Kidney (tissue), 14 donors: ENCODE data around the gene QSER1. TPM values are rescaled to one million over a fixed set of nuclear protein-coding genes. Genes with fewer than 3 reads are reported as not detected.

Source experiments
- DNase-seq, 5 donors: peaks; one replicate each; pipeline ENCODE4 v3.0.0-alpha.2; 2013 to 2020
- FAIRE-seq: peaks from 2 replicates; lab custom pipeline; 2012; peaks lifted over from hg19 to GRCh38; lab: Jason Lieb, UNC
- H3K27ac ChIP-seq, 2 donors: one replicate each; pipeline ENCODE4 v1.7.0; 2013; ENCODE audit warnings: low read depth in 2 of 2, low read length in 2 of 2, inconsistent platforms in 1 of 2
- H3K27me3 ChIP-seq: one replicate; pipeline ENCODE4 v1.7.1; 2013; ENCODE audit warnings: low read length, inconsistent platforms; ENCODE audit not compliant: control insufficient read depth, insufficient read depth
- H3K36me3 ChIP-seq, 3 donors: one replicate each; pipeline versions ENCODE4 v1.7.0 to v1.7.1; 2013; ENCODE audit warnings: low read length in 3 of 3, control low read depth in 1 of 3, inconsistent platforms in 1 of 3; ENCODE audit not compliant: insufficient read depth in 3 of 3, control insufficient read depth in 2 of 3
- H3K4me1 ChIP-seq, 3 donors: one replicate each; pipeline versions ENCODE4 v1.7.0 to v1.7.1; 2013; ENCODE audit warnings: low read length in 3 of 3, inconsistent platforms in 1 of 3, low read depth in 1 of 3; ENCODE audit not compliant: control insufficient read depth in 2 of 3, insufficient read depth in 2 of 3
- H3K4me3 ChIP-seq, 3 donors: one replicate each; pipeline versions ENCODE4 v1.7.0 to v1.8.1; 2013; ENCODE audit warnings: low read length in 3 of 3, control low read depth in 1 of 3, inconsistent platforms in 1 of 3
- H3K9ac ChIP-seq, 3 donors: one replicate each; pipeline versions ENCODE4 v1.7.0 to v1.7.1; 2013; ENCODE audit warnings: low read length in 3 of 3, control low read depth in 1 of 3, inconsistent platforms in 1 of 3
- H3K9me3 ChIP-seq, 3 donors: one replicate each; pipeline versions ENCODE4 v1.7.0 to v1.7.1; 2013; ENCODE audit warnings: low read length in 3 of 3, control low read depth in 1 of 3, inconsistent platforms in 1 of 3; ENCODE audit not compliant: control insufficient read depth in 2 of 3, insufficient read depth in 1 of 3
- CTCF ChIP-seq: IDR thresholded peaks from 3 replicates; pipeline ENCODE4 v1.5.1; 2012; ENCODE audit warnings: mild to moderate bottlenecking, moderate library complexity, borderline replicate concordance; ENCODE audit not compliant: insufficient read depth; ENCODE audit errors: extremely low read depth
- intact Hi-C: fragments of 100-400 bp; cut with DNase I; formaldehyde crosslinking; loops from one replicate; pipeline ENCODE4 v1.11.1; 2022
- polyA plus RNA-seq: library from polyadenylated mRNA; stranded (reverse); fragments of 350-450 nt; fragmentation: Illumina TruSeq; extraction: RNeasy Lipid Tissue Mini Kit (QIAGEN cat#74804); gene quantifications from one replicate; pipeline ENCODE4 v1.2.3, GENCODE V29; 2014; ENCODE audit warnings: low read depth, low replicate concordance; ENCODE audit not compliant: insufficient read depth
- total RNA-seq: library from RNA; stranded (reverse); fragmentation: NEBNext Ultra II Directional; extraction: Animal tissue kit (Norgen Biotek cat#: 25700); gene quantifications from one replicate; pipeline ENCODE4 v1.2.1, GENCODE V29; 2021
- donor health status: control.
- donor health status: control.
- donor health status: control.
- donor health status: control.
- donor health status: control.
- donor health status: DM: yes; HTN: yes; CAD: no.
- donor health status: Normal renal cell carcinoma (clear cell type).

The QSER1 gene
- total and polyA plus RNA-seq, 2 donors from 2014 or later = 2.8 to 27.4 TPM

GRCh38 chr11:32972781-32973180 is 80.2 kb downstream of the QSER1 start:
- no peak for TF ChIP-seq CTCF
- peaks cover 0 to 5% (median 0%) of the 10 kb centered on the region in 3 donors for H3K4me1 ChIP-seq
- H3K27me3 ChIP-seq = no peaks in the 10 kb centered on the region
- no peak overlapping the region for H3K4me3 ChIP-seq
- H3K27ac ChIP-seq = no peak overlapping the region
- FAIRE-seq = no peak
- peaks cover 4 to 8% (median 7%) of the 10 kb centered on the region in 3 donors for H3K36me3 ChIP-seq
- no peak for DNase-seq
- intact Hi-C loops = no loop called here
- no peaks in the 10 kb centered on the region for H3K9me3 ChIP-seq
- no peak overlapping the region for H3K9ac ChIP-seq

GRCh38 chr11:32982626-32983025 is 90.0 kb downstream of the QSER1 start:
- no peak overlapping the region for H3K9ac ChIP-seq
- H3K4me3 ChIP-seq = no peak overlapping the region
- no peak overlapping the region for H3K27ac ChIP-seq
- peaks cover 0 to 3% (median 0%) of the 10 kb centered on the region in 3 donors for H3K36me3 ChIP-seq
- intact Hi-C loops = no loop called here
- no peaks in the 10 kb centered on the region for H3K9me3 ChIP-seq
- no peaks in the 10 kb centered on the region for H3K27me3 ChIP-seq
- FAIRE-seq = no peak
- TF ChIP-seq CTCF = no peak
- no peak for DNase-seq
- H3K4me1 ChIP-seq = no peaks in the 10 kb centered on the region

- Histone ChIP-seq H3K36me3 (peaks cover 0 to 3% (median 0%) of the 10 kb centered on the region in 3 donors), H3K9me3 (no peaks in the 10 kb centered on the region), H3K27me3 (no peaks in the 10 kb centered on the region), H3K4me3 (no peak overlapping the region), H3K9ac (no peak overlapping the region), H3K27ac (no peak overlapping the region), H3K4me1 (no peaks in the 10 kb centered on the region)
- no peak for TF ChIP-seq CTCF
- intact Hi-C loops = no loop called here
- no peak for DNase-seq
- FAIRE-seq = no peak
These were observed 90.9 kb downstream of the QSER1 start for GRCh38 chr11:32983506-32983905.

- Histone ChIP-seq H3K9ac (no peak overlapping the region), H3K9me3 (no peaks in the 10 kb centered on the region), H3K27me3 (no peaks in the 10 kb centered on the region), H3K27ac (no peak overlapping the region), H3K4me3 (no peak overlapping the region), H3K4me1 (no peaks in the 10 kb centered on the region), H3K36me3 (no peaks in the 10 kb centered on the region)
- intact Hi-C loops = no loop called here
- FAIRE-seq = no peak
- no peak for DNase-seq
- no peak for TF ChIP-seq CTCF
These were observed 93.0 kb downstream of the QSER1 start for GRCh38 chr11:32985600-32985999.
